IMR-90 (cell line): Measurements from ENCODE around the gene STOML1. TPM values are rescaled to one million over a fixed set of nuclear protein-coding genes. Genes with fewer than 3 reads are reported as not detected.

Experiments used
- BHLHE40 ChIP-seq: fragments of 150-350 bp; IDR thresholded peaks from 2 replicates; pipeline ENCODE4 v1.6.1; 2016; ENCODE audit warnings: mild to moderate bottlenecking, low read depth, low read length
- CHD1 ChIP-seq: IDR thresholded peaks from 2 replicates; pipeline ENCODE4 v1.6.1; 2012; ENCODE audit warnings: low read depth, low read length, improper control_type of control experiment
- SMC3 ChIP-seq: fragments of 150-350 bp; IDR thresholded peaks from 2 replicates; pipeline ENCODE4 v1.6.1; 2016; ENCODE audit warnings: low read depth, mild to moderate bottlenecking, antibody characterized with exemption, low read length, moderate library complexity
- polyA plus RNA-seq, 3 experiments: library from polyadenylated mRNA; depleted of rRNA; stranded (reverse); fragments of >200 nt; gene quantifications; 2 replicates each; pipeline ENCODE4 v1.2.3, GENCODE V29; 2012; ENCODE audit warnings: low replicate concordance in 1 of 3
- total RNA-seq: library from RNA; depleted of rRNA; stranded (reverse); fragments of >200 nt; gene quantifications from 2 replicates; pipeline ENCODE4 v1.2.3, GENCODE V29; 2012

STOML1 gene
- total and polyA plus RNA-seq, 2 of the 4 experiments (the other 2 are of a cell fraction), result 11.8 to 21.2 TPM

DNA sequence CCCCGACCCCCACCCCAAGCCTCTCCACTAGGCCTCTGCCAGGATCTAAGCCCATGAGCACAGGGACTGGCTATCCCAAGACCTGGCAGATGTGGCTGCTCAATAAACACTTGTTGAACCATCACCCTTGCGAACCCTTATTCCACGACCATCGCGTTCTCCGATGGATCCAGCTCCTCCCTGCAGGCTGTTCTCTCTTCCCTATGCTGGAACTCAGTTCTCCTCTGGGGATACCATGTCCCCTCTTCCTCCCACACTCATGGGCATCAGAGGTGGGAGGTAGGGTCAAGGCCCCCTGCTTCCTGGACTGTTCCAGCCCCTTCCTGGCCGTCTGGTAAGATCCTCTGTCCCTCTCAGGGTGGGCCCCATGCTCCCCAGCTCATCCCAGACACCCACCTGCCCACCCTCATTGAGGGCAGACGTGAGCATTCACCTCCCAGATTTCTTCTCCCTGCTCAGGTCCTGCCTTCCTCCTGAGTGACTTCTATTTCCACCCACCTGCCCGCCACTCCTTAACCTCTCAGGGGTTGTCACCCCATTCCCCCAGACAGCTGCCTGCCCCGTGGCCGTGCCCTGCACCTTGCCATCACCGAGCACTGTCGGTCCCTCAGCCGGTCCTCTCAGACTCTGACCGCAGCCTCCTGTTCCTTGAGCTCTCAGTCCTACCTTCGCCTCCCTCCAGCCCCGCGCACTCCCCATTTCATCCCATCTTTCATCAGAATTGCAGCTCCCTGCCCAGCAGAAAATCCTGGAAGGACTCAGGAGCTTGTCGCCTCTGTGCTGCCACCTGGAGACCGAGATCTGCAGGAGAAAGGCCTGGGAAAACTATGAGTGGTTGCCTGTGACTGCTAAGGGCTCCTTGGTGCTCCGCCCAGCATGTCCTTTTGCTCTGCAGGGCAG lies 44.4 kb upstream of the STOML1 start (continued):
- TF ChIP-seq SMC3 (peak; percentile 80), BHLHE40 (no peak), CHD1 (no peak)
